ENCODE results near the gene AMDHD1. TPM values are rescaled to one million over a fixed set of nuclear protein-coding genes. Genes with fewer than 3 reads are reported as not detected.
A peak's percentile ranks its signal among the peaks of the same experiment; 100 is the strongest.

AMDHD1 gene
- total RNA-seq, 1 experiment from 2014 or later = 1.6 TPM

- TF ChIP-seq IRF2 (CRISPR knock-in tag; IDR thresholded peaks at IDR 0.05; ENCODE audit: borderline replicate concordance, low read depth) = no peak
- TF ChIP-seq ATF2 (CRISPR knock-in tag; IDR thresholded peaks at IDR 0.05; ENCODE audit: borderline replicate concordance, low read depth) = no peak
- no peak for TF ChIP-seq ZNF232 (CRISPR knock-in tag; IDR thresholded peaks at IDR 0.05)
- TF ChIP-seq MAX (CRISPR knock-in tag; IDR thresholded peaks at IDR 0.05) = no peak
- TF ChIP-seq OVOL2 (CRISPR knock-in tag; IDR thresholded peaks at IDR 0.05; ENCODE audit: borderline replicate concordance) = no peak
- TF ChIP-seq ARID4B (CRISPR knock-in tag; IDR thresholded peaks at IDR 0.05; ENCODE audit: borderline replicate concordance) = no peak
- TF ChIP-seq SOX15 (CRISPR knock-in tag; IDR thresholded peaks at IDR 0.05) = no peak
These were observed 56.4 kb downstream of the AMDHD1 start (continued) for GRCh38 chr12:95999484-95999883.

- Mint-ChIP-seq H3K36me3 (peaks cover 32% of the 10 kb centered on the region), H3K4me1 (peaks cover 6% of the 10 kb centered on the region), H3K4me3 (no peak overlapping the region), H3K27me3 (ENCODE audit: low read depth) (no peaks in the 10 kb centered on the region), H3K27ac (peak overlapping the region; percentile 64; the same call in 1 of the 2 replicates), H3K9me3 (no peaks in the 10 kb centered on the region)
- no peak for DNase-seq (ENCODE audit: low spot score)
- ChIA-PET CTCF (interaction anchor here (0.6 to 4.3 kb wide), 3 partner anchors 58 to 1402 kb away, joined by 3 to 66 read pairs (median 46); partner anchors contain the start of genes AMDHD1 and CCDC38), POLR2A (no interaction called here)
- no peak for ATAC-seq
- no peak for TF ChIP-seq PREB (CRISPR knock-in tag; IDR thresholded peaks at IDR 0.05; ENCODE audit: borderline replicate concordance)
These were observed 57.7 kb downstream of the AMDHD1 start for GRCh38 chr12:96000858-96001257.

DNA sequence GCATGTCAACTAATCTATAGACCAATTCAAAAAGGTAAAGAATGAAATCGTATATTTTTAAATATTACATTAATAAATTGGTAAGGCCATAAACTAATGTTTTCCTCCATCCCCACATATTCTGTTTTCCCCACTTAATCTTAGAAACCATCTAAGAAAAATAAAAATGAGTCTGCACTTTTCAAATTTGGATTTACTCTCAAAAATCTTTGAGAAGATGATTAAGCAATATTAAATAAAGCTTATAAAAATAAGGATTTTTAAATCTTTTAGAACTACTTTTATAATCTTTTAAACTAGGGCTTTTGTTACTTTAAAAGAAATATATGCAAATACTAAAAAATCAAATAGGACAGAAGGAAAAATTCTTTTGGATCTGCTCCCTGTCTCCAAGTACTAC lies 63.6 kb downstream of the AMDHD1 start:
- DNase-seq (ENCODE audit: low spot score) = no peak
- H3K4me3 Mint-ChIP-seq = no peak overlapping the region
- H3K36me3 Mint-ChIP-seq = peaks cover 62% of the 10 kb centered on the region
- ATAC-seq = no peak
- H3K9me3 Mint-ChIP-seq = no peaks in the 10 kb centered on the region
- ChIA-PET POLR2A (no interaction called here), CTCF (no interaction called here)
- H3K27ac Mint-ChIP-seq = no peak overlapping the region
- no peaks in the 10 kb centered on the region for H3K4me1 Mint-ChIP-seq
- H3K27me3 Mint-ChIP-seq (ENCODE audit: low read depth) = no peaks in the 10 kb centered on the region
- TF ChIP-seq ZNF138 (CRISPR knock-in tag; conservative IDR thresholded peaks at IDR 0.05) (no peak), ERG (CRISPR knock-in tag; IDR thresholded peaks at IDR 0.05) (no peak), OVOL2 (CRISPR knock-in tag; IDR thresholded peaks at IDR 0.05; ENCODE audit: borderline replicate concordance) (no peak), SMAD4 (CRISPR knock-in tag; IDR thresholded peaks at IDR 0.05) (no peak), ZNF232 (CRISPR knock-in tag; IDR thresholded peaks at IDR 0.05) (no peak), HMGA2 (CRISPR knock-in tag; IDR thresholded peaks at IDR 0.05) (no peak), ARID4B (CRISPR knock-in tag; IDR thresholded peaks at IDR 0.05; ENCODE audit: borderline replicate concordance) (no peak), TCF7 (CRISPR knock-in tag; IDR thresholded peaks at IDR 0.05; ENCODE audit: low read depth) (no peak), NR3C1 (CRISPR knock-in tag; conservative IDR thresholded peaks at IDR 0.05; ENCODE audit: low read depth) (no peak)
- TF ChIP-seq, protein P1, sequence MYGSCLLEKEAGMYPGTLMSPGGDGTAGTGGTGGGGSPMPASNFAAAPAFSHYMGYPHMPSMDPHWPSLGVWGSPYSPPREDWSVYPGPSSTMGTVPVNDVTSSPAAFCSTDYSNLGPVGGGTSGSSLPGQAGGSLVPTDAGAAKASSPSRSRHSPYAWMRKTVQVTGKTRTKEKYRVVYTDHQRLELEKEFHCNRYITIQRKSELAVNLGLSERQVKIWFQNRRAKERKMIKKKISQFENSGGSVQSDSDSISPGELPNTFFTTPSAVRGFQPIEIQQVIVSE (CRISPR knock-in tag; IDR thresholded peaks at IDR 0.05; ENCODE audit: borderline replicate concordance) = no peak
- TF ChIP-seq, protein P2, sequence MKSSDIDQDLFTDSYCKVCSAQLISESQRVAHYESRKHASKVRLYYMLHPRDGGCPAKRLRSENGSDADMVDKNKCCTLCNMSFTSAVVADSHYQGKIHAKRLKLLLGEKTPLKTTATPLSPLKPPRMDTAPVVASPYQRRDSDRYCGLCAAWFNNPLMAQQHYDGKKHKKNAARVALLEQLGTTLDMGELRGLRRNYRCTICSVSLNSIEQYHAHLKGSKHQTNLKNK (CRISPR knock-in tag; IDR thresholded peaks at IDR 0.05) = no peak
- TF ChIP-seq, protein P3, sequence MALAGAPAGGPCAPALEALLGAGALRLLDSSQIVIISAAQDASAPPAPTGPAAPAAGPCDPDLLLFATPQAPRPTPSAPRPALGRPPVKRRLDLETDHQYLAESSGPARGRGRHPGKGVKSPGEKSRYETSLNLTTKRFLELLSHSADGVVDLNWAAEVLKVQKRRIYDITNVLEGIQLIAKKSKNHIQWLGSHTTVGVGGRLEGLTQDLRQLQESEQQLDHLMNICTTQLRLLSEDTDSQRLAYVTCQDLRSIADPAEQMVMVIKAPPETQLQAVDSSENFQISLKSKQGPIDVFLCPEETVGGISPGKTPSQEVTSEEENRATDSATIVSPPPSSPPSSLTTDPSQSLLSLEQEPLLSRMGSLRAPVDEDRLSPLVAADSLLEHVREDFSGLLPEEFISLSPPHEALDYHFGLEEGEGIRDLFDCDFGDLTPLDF (CRISPR knock-in tag; IDR thresholded peaks at IDR 0.05) = no peak
